HEK293 (cell line): ENCODE data around the gene RGS7.

Source experiments
- CTCF ChIP-seq: fragments of 450-650 bp; formaldehyde crosslinking; IDR thresholded peaks from 2 replicates; pipeline ENCODE4 v1.5.1; 2016; ENCODE audit warnings: missing biosample characterization, missing genetic modification characterization
- HOXA7 ChIP-seq: sonication (generic); formaldehyde crosslinking; IDR thresholded peaks from 2 replicates; pipeline ENCODE4 v1.8.1; 2022; ENCODE audit warnings: missing genetic modification reagents, borderline replicate concordance
- ZBTB17 ChIP-seq: fragments of 450-650 bp; formaldehyde crosslinking; IDR thresholded peaks from 2 replicates; pipeline ENCODE4 v1.5.1; 2016; ENCODE audit warnings: missing biosample characterization, missing genetic modification characterization
- ZNF133 ChIP-seq: fragments of 450-650 bp; formaldehyde crosslinking; IDR thresholded peaks from 2 replicates; pipeline ENCODE4 v1.5.1; 2016; ENCODE audit warnings: missing biosample characterization, missing genetic modification characterization
- ZNF18 ChIP-seq: fragments of 450-650 bp; formaldehyde crosslinking; IDR thresholded peaks from 2 replicates; pipeline ENCODE4 v1.5.1; 2016; ENCODE audit warnings: missing biosample characterization, missing genetic modification characterization

GRCh38 chr1:241079459-241079858 lies 277.5 kb downstream of the RGS7 start:
- TF ChIP-seq CTCF (tag by site-specific recombination), result no peak
- no peak for TF ChIP-seq ZNF18 (tag by site-specific recombination)
- TF ChIP-seq ZBTB17 (tag by site-specific recombination), result no peak
- TF ChIP-seq ZNF133, result no peak
- TF ChIP-seq HOXA7 (CRISPR knock-in tag), result no peak
